OCI-M2 (cell line): ENCODE measurements around the gene CDH13.

Experiments used
- DNase-seq: peaks from one replicate; lab custom pipeline; 2025; ENCODE audit not compliant: unreplicated experiment; lab: John Stamatoyannopoulos, UW

The CDH13 gene

DNA sequence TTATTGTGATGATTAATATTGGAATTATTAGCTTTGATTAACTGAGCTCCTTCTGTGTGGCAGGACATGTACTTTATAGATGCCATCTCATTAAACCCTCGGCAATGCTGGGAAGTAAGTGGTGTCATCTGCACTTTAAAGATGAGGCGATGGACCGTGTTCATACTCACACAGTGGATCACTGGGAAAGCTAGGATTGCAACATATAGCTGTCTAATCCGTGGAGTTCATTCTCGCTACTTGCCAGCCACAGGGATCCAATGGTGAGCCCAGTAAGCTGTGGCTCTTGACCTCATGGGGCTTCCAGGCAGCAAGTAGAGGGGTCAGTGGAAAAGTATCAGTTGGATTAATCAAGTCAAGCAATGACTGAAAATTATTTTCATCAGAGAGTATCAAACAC, 587.9 kb downstream of the CDH13 start:
- DNase-seq = no peak

DNA sequence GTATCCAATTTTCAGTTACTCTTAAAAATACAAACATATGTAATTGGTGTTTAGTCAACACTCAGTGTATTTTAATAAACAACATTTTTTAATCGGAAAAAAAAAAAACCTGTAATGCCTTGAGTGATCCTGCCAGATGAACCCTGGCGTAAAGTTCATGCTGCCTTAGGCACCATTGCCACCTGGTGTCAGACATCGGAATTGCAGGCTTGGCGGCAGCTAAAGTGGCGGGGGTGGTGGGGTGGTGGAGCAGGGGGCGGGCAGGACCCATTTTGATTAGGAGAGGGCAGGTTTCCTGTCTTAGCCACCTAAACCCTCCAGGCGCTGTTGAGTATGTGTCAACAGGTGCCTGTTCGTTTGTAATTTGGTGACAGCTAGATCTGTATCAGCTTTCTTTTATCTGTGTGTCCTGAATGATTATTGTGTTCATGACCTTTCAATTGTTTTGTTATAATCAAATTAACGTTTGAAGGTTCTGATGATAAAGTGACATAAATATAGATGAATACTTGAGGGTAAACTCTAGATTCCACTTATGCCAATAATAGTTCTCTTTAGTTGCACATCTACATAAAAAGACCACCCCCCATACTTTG, 588.7 kb downstream of the CDH13 start:
- DNase-seq = no peak

DNA sequence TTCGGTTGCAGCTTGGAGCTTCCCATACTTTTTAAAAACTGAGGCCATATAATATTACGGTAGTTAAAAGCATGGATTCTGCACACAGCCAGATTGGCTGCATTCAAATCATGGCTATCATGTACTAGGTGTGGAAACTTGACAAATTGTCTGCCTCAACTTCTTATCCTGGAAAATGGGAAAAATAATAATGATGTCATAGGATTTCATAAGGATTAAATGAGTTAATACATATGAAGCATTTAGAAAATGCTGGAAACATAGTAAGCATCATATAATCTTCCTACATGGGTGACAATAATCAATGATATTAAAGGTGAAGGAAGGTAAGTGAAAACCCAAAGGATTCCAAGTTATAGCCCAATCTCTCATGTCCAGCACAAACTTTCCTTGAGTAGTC, 592.5 kb downstream of the CDH13 start:
- DNase-seq = no peak

DNA sequence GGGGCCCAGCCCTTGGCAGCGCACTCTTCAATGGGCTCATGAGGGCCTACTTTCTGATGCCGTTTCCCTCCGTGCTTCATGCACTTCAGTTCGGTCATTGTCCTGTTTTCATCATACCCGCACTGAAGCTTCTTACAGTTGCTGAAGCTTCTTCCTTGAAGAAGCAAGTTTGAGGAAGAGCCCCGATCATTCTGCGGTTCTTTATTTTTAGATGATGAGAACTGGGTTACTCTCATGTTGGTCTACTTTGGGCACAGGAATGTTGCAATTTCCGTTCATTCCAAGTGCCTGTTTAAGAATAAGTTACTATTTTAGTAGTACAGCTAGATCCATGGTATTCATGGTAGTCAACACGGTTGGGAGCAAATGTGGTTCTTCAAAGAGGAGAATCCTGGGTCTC, 593.3 kb downstream of the CDH13 start:
- no peak for DNase-seq

DNA sequence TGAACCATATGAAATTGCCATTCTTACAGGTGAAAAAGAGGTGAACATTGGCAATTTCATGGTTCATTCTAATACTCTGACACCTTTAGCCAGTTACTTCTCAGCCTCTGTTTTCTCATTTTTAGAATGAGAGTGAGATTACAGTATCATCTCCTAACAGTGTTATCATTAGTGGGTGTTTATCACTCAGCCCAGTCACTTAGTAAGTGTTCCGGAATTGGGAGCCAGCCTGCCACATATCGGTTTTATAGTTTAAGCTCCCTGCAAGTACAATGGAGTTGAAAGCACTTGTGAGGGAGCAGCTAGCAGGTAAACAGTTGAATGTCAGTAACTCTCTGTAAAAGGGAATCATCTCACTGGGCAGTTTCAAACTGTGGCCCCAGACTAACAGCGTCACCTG, 597.9 kb downstream of the CDH13 start:
- DNase-seq = no peak

DNA sequence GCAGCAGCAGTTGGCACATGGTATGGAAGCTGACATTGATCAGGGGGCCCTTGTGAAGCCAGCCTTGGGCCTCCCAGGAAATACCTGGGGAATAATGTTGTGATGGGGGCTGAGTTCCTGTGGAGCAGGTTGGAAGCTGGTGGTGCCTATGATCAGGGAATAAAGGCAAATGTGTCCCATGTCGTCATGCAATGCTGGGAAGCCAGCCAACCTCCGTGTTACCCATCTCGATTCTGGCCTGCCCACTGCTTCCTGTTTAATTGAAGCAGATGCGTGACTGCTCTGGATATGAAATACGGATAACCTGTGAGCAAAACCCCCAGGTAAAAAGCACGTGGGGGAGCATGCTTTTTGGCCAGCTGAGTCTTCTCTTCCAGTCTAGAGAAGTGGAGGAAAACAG, 600.6 kb downstream of the CDH13 start:
- no peak for DNase-seq

DNA sequence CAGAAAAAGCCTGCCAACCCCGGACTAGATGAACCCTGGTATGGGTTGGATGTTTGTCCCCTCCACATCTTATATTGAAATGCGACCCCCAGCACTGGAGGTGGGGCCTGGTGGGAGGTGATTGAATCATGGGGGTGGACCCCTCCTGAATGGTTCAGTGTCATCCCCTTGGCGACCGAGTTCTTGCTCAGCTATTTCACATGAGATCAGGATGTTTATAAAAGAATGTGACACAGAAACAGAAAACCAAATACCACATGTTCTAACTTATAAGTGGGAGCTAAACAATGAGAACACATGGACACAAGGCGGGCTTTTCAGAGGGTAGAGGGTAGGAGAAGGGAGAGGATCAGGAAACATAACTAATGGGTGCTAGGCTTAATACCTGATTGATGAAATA, 605.0 kb downstream of the CDH13 start:
- DNase-seq = no peak

DNA sequence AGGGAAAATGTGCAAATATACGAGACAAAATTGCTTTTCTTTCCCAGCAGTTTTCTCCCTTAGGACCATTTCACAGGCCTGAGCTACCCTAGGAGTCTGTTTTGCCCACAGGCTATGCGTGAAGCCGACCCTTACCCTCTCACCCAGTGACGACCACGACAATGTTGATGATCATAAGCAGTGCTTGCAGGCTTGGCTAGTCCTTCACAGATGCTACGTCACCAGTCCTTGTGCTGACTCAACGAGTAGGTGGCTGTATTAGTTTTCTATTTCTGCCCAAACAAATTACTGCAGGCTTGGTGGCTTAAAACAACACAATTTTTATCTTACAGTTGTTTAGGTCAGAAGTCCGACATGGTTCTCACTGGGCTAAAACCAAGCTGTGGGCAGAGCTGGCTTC, 606.4 kb downstream of the CDH13 start:
- DNase-seq = no peak

DNA sequence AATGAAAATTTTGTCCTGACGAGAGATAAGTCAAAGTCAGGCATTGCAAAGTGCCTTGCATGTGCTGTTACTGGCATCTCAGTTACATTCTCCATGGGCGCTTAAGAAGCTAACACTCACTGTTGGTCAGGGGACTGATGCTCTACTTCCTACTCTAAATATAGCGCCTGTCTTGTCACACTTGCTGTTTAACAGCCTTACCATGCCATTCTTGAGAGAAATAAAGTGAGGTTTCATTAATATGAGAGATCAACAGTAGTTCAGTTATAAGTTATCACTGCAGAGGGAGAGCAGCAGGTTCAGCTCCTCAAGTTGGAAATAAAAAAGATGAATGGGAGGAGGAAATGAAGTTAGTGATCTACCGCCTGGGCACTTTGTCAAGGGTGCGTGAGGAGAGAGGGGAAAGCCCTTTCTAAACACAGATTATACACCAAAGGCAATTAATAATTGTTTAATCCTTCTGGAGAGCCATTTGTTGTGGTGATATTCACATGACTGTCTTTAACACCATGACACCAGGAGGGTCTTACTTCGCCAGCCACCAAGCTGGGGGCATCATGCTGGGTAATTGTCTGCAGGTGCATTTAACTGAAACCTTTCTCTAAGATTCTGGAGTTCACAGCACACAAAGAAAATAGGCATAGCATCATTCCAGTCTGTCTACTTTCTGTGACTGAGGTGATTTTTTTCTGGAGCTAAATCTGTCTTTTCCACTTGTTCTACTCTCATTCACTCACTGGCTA, 612.4 kb downstream of the CDH13 start:
- no peak for DNase-seq

DNA sequence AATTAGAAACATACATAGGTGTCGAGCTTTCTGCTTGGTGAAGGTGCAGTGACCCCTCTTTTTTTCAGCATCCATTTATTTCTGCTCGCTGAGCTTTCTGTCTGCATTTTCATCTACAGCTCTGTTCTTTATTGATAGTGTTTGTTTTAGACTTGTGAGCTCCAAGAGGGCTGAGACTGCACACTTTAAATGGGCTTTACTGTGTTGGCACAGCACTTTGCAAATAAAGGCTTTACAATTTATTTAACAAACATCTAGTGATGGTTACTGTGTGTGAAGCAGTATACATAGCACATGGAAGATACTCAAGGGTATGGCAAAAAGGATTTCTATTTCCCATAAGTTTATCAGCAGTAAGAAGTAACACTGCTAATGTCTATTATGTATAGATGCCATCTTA, 617.3 kb downstream of the CDH13 start:
- no peak for DNase-seq

DNA sequence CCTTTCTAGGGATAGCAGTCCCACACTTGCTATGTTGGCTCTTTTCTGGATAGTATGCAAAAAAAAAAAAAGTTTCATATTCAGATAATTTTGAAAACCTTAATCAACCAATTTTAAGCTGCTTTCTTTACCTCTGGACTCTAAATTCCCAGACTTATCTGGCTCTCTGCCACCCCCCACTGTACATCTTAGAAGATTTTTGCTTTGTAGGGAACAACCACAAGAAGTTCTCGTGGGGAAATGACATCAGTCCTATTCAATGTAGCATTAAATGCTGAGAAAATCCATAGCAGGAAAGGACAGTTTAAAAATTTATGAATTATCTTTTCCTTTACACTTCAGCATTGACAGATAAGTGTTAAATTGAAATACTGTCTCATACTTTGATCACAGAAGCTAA, 618.3 kb downstream of the CDH13 start:
- no peak for DNase-seq

DNA sequence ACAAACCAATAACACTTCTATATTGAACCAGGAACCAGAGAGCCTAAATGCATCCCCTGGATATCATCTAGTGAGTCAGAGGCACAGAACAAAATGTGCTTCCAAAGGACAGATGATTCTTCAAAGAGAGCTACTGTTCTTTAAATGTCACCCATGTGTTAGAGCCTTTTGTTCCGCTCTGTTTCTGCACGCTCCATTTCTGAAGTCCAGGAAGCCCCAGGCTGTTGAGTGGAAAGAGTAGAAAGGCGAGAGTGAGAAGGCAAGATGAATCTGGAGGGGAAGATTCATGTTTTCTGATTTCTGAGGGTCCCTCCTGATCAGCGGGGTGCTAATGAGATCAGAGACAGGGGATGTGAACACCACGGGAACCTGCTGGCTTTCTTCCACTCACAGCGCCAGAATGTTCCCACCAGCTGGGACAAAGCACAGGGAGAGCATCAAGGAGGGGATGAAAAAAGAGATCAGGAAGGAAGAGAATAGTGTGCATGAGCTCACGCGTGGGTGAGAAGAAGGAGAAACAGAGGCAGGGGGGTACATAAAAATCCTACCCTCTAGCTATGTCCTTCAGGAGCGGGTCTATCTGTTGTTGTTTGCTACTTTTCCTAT, 621.1 kb downstream of the CDH13 start:
- DNase-seq = no peak

DNA sequence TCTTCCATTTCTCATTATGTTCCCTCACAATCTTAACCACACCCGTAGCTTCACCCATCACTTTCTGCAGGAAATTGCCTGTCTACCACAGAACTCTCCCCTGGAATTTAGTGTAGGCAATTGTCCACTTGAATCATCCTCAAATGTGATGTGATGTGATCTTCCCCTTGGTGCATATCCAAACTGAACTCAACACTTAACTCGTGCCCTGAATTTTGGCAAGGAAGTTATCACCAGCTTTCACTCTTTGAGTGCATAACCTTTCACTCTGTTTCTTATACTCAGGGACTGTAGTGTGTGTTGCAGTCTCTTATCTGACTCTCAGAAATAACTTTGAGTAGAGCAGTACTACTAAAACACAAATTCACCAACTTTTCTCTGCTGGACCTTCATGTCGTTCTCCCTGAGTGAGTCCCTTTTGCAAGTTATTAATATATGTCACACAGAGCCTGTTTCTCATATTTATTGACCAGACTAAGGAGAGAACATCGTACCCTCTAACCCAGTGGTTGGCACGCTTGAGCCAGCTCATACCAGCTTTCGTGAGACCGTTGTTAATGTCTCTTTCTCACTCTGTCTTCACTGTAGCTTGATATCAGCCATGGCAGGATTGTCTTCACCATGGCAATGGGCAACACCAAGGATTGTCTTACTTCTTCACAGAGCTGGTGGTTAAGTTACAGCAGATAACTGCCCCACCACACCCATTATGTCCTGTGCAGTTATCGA, 622.1 kb downstream of the CDH13 start:
- no peak for DNase-seq

DNA sequence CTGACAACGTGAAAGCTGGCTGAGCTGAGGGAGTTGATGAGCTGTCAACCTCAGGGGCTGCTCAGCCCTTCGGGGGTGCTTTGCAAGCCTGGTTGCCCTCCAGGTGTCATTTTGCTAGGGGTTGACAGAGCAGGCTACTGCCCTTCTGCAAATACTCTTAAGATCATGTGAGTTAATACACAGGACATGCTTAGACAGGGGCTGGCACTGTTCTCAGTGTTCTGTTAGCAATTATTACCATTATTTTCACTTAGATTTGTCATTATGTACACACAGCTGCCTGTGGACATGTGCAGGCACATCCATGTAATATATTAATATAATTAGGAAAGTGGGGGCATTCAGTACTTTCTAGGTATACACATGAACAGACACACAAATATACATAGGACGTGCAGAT, 626.8 kb downstream of the CDH13 start:
- no peak for DNase-seq

DNA sequence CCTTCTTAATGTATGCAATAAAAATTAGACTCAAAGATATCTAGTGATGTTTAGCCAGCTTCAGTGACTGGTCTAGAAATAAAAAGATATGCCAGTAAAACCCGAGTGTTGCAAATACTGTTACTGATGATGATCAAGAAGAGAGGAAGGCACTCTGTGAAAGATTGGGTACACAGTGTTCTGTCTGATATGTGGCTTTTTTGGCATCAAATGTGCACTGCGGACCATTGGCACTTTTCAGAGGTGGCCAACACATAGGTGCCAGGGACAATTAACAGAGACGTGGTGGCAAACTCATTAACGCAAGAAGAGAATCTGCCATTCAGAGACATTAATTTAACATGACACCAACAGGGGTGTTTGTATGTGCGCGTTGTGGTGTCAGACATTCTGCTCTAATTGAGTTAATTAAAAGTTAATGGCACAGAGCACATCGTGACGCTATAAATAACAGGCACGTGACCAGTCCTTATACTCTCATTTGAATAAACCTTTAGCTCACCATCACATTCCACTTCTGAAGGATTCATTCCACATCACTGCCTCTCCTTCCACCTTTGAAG, 631.7 kb downstream of the CDH13 start:
- DNase-seq = no peak

DNA sequence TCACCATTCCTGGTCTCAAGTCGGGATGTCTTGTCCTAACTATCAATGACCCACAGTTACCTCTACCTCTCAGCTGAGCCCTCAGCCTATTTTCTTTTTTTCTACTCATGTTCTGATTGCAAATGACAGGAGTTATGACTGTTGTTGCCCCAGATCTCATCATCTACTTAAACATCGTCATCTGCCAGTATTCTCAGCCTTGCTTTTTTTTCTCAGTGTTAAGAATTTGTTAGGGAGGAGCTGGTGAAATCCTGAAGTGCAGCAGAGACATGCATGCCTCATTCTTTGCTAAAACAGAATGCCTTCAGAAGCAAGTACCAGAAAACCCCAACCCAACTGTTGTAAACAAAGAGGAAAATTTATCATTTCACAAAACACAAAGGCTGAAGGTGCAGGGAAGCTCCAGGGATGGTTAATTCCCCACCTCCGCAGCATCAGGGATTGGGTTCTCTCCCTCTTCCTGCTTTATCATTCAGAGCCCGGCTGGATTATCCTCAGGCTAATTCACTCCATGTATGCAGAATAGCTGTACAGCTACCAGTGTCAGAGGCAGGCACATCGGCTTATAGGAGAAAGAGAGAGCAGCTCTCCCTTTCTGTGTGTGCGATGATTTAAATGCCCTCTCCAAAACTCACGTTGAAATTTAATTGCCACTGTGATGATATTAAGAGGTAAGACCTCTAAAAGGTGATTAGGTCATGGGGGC, 640.2 kb downstream of the CDH13 start:
- DNase-seq = no peak

DNA sequence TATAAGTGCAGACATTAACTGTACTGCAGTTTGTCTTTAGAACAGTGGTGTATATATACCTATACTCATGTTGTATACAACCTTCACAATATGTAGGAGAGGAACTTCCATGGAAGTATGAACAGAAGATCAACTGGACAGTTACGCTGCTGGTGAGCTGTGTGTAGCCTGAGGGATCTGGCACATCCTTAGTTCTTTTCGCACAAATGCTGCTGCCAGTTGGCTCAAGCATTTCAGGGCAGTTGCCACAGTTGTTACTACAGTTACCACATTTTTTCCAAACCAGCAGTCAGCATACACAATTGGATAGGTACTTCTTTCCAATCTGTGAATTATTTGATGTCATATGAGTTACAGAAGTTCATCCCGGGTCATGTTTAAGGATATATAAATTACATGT, 641.4 kb downstream of the CDH13 start:
- DNase-seq = no peak

DNA sequence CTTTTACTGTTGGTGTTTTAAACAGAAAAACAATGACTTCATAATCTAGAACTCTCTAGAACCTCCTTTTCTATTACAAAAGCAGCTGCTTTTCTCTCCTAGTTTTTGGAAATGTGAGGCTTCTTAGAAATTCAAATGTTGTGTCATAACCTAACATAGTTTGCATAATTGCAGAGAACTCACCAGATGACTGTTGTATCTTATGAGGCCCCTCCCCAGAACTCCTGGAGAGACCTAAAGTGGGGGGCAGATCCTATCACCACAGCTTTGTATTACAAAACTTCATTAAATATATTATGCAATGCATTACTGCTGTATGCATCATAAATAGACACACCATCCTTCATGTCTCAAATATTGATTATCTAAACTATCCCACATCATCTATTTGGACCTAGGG, 642.3 kb downstream of the CDH13 start:
- no peak for DNase-seq

DNA sequence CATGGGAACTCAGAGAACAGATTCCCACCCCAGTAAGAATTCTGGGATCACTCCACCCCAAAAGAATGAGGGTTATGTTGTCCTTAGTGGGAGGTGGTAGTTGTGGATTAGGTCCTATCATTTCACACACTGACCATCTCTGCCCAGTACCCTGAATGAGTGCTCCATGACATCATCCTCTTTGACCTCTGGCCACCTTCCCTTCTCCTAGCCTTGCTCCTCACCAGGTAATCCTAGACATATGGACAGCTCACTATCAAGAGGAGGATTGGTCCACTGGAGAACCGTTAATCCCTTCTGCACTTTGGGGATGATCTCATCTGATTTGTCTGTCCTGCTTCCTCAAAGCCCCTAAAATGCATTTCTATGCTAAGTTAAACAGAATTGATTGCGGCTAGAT, 642.8 kb downstream of the CDH13 start:
- no peak for DNase-seq

DNA sequence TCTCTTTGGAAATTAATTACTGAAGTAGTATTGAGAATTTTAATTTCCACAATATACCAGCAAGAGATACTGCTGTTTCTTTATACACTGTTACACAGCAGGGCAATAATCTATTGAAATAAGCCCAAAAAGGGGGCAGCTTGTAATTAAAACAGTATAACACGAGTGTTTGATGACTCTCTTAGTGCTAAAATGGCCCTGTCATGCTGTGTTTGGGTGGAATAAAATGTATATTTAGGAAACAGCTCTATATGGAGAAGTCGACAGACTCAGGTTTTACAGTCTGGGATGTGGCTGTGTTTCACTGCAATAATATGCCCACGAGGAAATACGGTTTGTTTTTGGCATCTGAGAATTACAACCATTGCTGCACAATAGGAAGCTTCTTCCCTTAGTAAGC, 643.3 kb downstream of the CDH13 start:
- DNase-seq = no peak

DNA sequence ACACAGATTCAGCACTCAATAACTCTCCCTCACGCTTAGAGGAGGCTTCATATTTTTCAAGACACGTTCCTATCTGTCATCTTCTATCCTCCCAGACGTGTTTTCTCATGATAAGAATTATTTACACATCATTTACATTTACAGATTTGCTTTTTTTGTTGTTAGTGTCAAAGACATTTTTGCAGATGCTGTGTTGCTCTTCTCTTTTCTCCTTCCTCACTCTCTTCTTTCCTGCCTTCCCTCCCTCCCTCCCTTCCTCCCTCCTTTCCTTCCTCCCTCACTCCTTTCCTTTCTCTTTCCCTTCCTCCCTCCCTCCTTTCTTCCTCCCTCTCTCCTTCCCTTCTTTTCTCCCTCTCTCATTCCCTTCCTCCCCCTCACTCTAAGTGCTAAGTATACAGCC, 643.9 kb downstream of the CDH13 start:
- no peak for DNase-seq
